ENCODE results near the gene DNAH11.

DNA sequence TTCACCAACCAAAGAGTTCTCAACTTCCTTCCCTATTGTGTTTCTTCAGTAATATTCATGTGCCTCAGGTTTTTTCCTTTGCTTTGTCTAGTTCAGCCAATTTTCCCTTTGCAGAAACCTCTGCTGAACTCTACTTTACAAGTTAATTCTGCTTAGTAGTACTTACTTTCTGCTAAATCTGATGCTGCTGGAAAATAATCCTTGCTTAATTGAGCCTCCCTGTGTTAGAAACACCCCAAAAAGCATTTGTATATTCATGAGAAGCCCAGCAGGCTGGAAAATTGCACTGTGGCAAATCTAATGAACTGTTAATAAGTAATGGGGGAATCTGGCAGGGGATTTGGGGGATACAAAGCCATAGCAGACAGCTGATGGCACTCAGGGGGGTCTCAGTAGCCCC is 324.4 kb downstream of the DNAH11 start:
- TF ChIP-seq CTCF (conservative IDR thresholded peaks at IDR 0.05), result no peak
- no peak for TF ChIP-seq ZFX (IDR thresholded peaks at IDR 0.05)

All from C4-2B (cell line).